GM18868 (cell line): Measurements from ENCODE around the gene ATR.
"Not testable (repeated sequence)": the region's sequence is repeated elsewhere in the genome, so short reads cannot be mapped to it uniquely, and the experiment has no call there.

Experiments
- ATAC-seq: cut with Tn5 transposase; IDR thresholded peaks from one replicate; pipeline ENCODE4 v1.9.1; 2021; ENCODE audit warnings: mild to moderate bottlenecking, moderate library complexity; ENCODE audit not compliant: unreplicated experiment

ATR gene

GRCh38 chr3:142578329-142579223 is at the start of gene ATR:
Gene ATR (minus strand): TSS chr3:142578733. CDS start chr3:142578704, 29 bp downstream.
- peak; percentile 96 for ATAC-seq

DNA sequence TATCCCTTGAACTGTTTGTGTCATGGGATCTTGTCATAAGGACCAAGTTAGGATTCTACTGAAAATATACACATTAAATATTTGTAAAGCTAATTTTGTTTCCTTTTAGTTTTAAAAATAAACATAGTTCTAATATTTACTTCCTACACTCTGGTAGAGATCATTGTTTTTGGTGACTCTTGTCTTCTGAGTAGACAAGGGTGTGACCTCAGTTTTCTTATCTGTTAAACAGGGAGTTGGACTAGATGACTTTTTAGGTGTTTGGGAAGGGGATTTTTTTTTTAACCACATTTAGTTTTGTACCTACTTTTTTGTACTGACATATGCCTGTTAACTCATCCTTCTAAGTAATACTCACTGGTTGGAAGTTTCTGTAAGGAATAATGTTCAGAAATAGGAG is 48.4 kb upstream of the ATR start:
- ATAC-seq: no peak

- no peak for ATAC-seq
These were observed 46.6 kb upstream of the ATR start for GRCh38 chr3:142625153-142625440.

GRCh38 chr3:142624341-142625152 is 46.0 kb upstream of the ATR start:
- no peak for ATAC-seq

- no peak for ATAC-seq
These were observed 44.7 kb upstream of the ATR start for GRCh38 chr3:142623194-142623593.

GRCh38 chr3:142622405-142622804 is 43.9 kb upstream of the ATR start:
- ATAC-seq: no peak

DNA sequence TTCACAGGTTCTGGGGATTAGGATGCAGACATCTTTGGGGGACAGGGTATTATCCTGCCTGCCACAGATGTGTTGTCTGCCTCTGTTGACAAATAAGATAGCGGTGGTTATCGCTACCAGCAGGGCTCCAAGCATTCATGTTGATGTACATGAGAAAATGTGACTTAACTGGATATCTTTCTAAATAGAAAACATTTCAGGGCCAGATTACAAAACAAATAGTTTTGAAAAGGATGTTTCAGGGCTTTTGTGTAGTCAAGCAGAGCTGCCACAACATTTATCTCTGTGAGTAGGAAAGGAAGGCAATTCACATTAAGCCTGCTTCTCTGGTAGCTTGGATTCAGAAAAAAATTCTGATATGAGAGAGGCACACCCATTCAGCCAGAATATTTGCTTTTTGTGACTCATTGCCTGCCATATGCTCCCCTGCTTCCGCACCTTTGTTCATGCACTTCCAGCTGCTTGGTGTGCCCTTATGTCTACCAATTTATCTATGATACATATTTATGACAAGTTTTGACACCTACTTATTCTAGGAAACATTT is 40.5 kb upstream of the ATR start:
- ATAC-seq: no peak

- ATAC-seq: no peak
These were observed 36.6 kb upstream of the ATR start for GRCh38 chr3:142615171-142615570.

DNA sequence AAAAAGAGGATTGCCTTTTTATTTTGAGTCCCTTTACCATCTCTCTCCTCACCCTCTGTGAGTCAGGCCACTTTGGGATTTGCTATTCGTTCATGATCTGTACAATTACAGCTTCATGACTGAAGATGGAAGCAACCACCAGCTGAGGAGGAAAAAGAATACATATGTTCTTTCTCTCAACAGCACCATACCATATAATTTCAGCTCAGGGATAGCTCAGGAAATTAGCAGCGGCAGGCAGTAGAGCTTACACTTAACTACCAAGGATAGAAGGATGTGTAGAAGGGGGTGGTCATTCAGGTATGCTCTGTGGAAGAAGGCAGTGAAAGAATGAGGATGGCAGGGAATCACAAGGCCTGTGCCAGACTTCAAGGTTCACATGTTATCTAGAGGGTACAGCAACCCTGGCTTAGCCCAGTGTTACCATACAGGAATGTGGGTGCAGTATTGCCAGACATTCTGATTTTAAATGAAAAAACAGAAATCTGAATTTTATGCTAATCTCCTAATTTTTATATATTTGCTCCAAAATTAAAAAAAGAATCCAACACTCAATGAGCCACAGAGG is 35.6 kb upstream of the ATR start:
- no peak for ATAC-seq

GRCh38 chr3:142613491-142613890 is 35.0 kb upstream of the ATR start:
- ATAC-seq: no peak

DNA sequence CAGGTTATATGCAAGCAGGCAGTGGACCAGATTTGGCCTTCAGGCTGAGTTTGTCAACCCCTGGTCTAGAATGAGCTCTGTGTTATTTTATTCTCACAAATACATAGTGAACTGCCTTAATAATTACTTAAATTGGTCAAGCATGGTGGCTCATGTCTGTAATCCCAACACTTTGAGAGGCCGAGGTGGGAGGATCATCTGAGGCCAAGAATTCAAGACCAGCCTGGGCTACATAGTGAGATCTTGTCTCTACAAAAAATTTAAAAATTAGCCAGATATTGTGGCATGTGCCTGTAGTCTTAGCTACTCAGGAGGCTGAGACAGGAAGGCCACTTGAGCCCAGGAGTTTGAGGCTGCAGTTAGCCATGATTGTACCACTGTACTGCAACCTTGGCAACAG is 32.7 kb upstream of the ATR start:
- ATAC-seq: no peak

DNA sequence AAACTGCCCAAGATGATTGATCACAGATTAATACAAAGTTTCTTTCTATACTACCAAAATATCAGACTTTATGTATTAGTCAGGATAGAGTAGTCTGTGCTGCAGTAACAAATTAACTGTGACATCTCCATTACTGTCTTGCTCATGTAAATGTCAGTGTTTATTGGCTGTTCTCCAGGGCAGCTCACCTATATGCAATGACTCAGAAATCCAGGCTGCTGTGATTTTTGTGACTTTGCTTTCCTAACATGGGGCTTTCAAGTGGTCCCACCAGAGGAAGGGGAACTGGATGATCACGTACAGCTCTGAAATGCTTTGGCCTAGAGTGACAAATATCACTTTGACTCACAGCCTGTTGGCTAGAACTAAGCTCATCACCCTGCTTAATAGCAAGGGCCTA is 30.6 kb upstream of the ATR start:
- ATAC-seq: no peak

DNA sequence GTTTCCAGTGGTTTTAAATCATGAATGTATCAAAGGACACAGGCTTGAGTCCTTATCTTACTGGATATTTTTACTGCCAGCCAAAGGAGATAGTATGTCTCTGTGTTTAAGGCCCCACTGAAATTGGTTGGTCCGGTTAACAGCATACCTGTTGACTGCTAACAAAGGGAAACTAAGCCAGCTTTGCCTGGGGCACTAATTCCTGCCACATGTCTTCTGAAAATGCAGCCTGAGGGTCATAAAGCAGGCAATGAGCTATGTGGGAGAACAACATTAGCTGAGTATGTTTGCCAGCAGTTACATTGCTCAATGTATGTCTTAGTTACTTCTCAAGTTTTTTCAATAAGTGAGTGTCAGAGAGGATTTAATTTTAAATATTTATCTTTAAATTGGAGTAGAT is 30.1 kb upstream of the ATR start:
- ATAC-seq: no peak

DNA sequence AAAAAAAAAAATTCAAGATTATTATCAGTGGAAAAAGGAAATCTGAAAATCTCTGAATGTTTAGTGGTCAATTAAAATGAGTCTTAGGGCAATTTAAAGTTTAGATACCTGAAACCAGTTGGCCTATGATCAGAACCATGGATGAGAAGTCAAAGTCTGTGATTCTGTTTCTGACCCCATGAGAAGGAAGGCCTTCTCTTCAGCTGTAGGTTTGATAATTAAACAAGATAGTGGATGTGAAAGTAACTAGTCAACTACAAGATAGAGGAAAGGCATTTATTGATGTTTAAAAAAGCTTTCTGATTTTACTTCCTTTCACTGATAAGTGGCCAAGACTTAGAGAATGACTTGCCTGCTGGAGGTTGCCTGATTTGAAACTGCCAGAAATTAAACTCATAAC is 26.4 kb upstream of the ATR start:
- no peak for ATAC-seq

GRCh38 chr3:142603386-142603705 is 24.8 kb upstream of the ATR start:
- ATAC-seq: not testable (repeated sequence)

DNA sequence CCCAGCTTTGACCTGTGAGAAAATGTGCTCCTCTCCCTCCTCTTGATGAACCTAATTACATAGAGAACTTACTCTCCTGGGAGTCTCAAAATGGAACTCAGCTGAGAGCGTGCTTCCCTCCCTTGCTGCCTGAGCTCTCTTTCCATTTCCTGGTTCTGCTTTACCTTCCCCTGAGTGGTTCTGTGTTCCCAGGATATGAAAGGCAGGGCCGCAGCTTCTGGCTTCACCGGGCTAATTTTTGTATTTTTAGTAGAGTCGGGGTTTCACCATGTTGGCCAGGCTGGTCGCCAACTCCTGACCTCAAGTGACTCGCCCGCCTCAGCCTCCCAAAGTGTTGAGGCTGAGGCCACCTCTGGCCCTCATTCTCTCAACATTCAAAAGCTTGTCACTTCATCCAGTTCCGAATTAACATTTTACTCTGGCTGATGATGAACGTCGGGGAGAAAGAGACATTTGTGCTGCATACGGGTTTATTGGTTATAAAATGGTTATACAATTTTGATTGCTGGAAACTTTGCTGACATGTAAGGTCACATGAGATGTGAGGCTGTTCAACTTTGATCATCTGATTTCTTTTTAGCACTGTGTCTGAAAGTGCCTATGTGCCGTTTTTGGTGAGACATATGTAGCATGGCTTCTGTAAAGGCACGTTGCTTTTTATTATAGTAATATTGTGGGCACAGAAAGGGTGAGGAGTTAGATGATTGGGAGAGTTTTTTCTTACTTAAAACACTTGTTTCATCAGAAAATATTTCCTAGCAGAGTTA is 24.3 kb upstream of the ATR start:
- ATAC-seq: no peak

- ATAC-seq: no peak
These were observed 23.2 kb upstream of the ATR start for GRCh38 chr3:142601713-142602112.

GRCh38 chr3:142597906-142598305 is 19.4 kb upstream of the ATR start:
- ATAC-seq: no peak

DNA sequence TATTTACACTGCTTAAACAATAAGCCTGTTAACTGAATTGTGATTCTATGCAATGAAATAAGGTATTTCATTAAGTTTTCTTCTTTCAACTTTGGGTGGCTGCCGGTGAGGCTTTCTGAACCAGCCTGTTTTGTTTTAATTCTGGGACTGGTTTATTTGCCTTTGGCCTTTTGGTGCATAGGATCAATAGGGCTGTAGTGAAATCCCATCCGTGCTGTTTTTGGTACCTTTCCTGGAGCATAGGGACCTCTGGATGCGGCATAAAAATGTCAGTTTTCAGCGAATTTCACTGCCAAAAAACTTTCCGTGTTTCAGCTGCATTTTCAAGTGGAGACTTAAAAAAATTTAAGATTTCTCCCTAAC is 18.2 kb upstream of the ATR start:
- no peak for ATAC-seq

GRCh38 chr3:142595951-142596725 is 17.6 kb upstream of the ATR start, which contains the start of gene PLS1:
Gene PLS1 (plus strand): TSS chr3:142596393. CDS start chr3:142664238, 67,845 bp downstream.
- ATAC-seq: peak; percentile 79
